RWPE1 (cell line): ENCODE data around the gene TXNDC5.

Experiments
- CTCF ChIA-PET: fragments of 350-600 bp; sonication (Branson Sonifier 250); formaldehyde crosslinking; extraction: SDS; loops from one replicate; lab custom pipeline; 2021; lab: Yijun Ruan, JAX
- POLR2A ChIA-PET: fragments of 400-600 bp; formaldehyde crosslinking; extraction: SDS; loops from one replicate; lab custom pipeline; 2020; ENCODE audit warnings: antibody characterized with exemption; ENCODE audit not compliant: low non-redundant PET; lab: Yijun Ruan, JAX
- DNase-seq: peaks from one replicate; pipeline ENCODE4 v3.0.0; 2012; ENCODE audit warnings: low spot score
- H3K27ac ChIP-seq: fragments of 450-650 bp; 2 replicates; pipeline ENCODE4 v1.5.1; 2017
- TF ChIP-seq, protein P1 (sequence below): fragments of 450-650 bp; conservative IDR thresholded peaks from 2 replicates; pipeline ENCODE4 v1.5.1; 2017; ENCODE audit warnings: low read depth, mild to moderate bottlenecking

The TXNDC5 gene

DNA sequence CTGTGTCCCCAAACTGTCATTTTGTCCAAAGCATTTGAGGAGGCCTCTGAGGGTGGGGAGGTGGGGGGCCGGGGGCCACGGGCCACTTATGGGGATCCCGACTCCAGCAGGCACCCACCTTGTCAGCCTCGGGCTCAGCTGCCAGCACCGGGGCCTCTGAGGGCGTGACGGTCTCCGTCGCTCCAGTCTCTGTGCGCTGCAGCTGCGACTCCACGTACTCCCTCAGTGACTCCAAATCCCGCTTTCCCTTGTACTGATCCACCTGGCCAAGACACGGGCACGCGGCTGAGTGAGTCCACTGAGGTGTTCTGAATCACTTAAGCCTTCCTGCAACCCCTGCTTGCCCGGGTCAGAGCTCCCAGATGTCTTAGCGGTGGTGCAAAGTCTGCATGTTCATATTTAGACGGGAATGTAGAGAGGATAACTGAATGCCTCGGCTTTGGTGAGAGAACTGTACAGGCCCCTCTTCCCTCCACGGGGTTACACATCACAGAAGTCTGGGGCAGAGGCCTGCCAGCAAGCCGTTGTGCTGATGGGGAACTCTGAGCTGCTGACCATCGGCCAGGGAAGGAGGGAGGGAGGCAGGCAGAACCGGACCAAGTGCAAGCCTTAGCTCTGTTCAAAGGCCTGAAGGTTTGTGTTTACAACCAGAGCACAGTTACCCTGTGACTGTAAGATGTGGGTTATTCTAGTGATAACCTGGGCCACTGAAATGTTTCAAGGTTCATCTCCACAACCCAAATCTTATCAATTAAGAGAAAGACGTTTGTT lies 21.8 kb downstream of the TXNDC5 start:
- ChIA-PET POLR2A (no interaction called here), CTCF (no interaction called here)
- TF ChIP-seq, protein P1, sequence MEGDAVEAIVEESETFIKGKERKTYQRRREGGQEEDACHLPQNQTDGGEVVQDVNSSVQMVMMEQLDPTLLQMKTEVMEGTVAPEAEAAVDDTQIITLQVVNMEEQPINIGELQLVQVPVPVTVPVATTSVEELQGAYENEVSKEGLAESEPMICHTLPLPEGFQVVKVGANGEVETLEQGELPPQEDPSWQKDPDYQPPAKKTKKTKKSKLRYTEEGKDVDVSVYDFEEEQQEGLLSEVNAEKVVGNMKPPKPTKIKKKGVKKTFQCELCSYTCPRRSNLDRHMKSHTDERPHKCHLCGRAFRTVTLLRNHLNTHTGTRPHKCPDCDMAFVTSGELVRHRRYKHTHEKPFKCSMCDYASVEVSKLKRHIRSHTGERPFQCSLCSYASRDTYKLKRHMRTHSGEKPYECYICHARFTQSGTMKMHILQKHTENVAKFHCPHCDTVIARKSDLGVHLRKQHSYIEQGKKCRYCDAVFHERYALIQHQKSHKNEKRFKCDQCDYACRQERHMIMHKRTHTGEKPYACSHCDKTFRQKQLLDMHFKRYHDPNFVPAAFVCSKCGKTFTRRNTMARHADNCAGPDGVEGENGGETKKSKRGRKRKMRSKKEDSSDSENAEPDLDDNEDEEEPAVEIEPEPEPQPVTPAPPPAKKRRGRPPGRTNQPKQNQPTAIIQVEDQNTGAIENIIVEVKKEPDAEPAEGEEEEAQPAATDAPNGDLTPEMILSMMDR = no peak
- no peak overlapping the region for H3K27ac ChIP-seq
- no peak for DNase-seq

DNA sequence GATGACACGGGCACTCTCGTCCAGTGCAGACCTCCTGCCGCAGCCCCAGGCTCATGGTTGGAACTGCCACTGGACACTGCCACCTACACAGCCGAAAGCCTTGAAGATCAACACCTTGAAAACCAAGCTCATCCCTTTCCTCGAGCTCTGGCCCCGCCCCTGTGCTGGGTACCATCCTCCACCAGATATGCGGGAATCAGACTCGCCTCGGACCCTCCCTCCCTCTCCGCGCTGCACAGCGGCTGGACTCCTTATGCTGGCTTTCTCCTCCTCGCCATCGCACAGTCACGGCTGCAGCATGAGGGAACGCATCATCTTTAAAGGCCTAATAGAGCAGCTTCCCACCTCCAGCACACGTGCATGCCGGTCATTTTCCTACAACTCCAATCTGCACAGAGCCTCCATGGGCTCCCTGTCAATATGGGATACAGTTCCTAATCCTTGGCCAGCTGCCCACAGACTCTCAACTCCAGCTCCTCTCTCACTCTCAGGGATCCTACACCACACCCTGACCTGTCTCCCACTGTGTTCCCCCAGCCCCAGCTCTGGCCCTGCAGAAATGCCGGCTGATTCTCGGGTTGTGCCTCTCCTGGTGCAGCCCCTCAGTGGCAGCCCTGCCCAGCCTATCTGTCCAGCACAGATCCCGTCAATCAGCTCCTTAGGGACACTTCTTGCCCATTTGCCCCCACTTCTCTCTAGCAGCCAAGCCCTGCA lies 23.2 kb downstream of the TXNDC5 start:
- POLR2A ChIA-PET = no interaction called here
- no peak overlapping the region for H3K27ac ChIP-seq
- no peak for DNase-seq
- TF ChIP-seq, protein P1 = no peak
- CTCF ChIA-PET = interaction anchor here (0.5 to 0.6 kb wide), 2 partner anchors 164 to 177 kb away, joined by 3 read pairs; no protein-coding TSS in a partner anchor

DNA sequence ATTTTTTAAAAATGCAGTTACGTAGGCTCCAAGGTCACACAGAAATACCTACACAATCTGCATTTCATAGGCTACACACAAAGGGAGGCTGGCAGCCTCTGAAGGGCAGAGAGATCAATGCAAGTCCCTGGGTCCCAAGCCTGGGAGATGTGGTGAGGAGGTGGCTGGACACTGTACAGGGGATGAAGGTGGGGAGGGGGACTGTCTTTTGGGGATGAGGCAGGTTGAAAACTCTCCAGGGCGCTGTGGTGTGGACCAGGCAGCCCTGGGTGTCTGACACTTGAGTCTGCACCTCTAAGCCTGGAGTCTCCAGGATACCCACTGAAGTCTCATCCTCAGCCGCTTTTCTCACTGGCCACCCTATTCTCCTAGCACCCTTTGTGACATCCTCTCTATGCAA lies 24.5 kb downstream of the TXNDC5 start:
- ChIA-PET CTCF (no interaction called here), POLR2A (no interaction called here)
- no peak overlapping the region for H3K27ac ChIP-seq
- DNase-seq = no peak
- TF ChIP-seq, protein P1 = no peak

DNA sequence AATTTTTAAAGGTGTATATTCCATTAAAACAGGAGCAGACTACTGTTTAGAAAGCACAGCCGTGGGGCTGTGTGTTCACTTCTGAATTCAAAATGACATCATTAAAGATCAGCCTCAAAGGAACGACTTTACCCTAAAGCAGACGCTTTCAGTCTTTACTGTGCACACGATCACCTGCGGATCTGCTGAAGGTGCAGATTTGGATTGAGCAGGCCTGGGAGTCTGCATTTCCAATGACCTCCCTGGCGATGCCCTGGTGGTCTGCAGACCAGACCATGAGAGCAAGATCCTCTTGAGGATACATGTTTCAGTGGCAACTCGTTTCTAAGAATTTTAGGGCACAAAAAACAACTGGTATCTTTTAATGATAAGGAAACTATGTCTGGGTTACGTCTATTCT lies 27.2 kb downstream of the TXNDC5 start:
- ChIA-PET CTCF (no interaction called here), POLR2A (no interaction called here)
- no peak for DNase-seq
- TF ChIP-seq, protein P1 = no peak
- no peak overlapping the region for H3K27ac ChIP-seq

DNA sequence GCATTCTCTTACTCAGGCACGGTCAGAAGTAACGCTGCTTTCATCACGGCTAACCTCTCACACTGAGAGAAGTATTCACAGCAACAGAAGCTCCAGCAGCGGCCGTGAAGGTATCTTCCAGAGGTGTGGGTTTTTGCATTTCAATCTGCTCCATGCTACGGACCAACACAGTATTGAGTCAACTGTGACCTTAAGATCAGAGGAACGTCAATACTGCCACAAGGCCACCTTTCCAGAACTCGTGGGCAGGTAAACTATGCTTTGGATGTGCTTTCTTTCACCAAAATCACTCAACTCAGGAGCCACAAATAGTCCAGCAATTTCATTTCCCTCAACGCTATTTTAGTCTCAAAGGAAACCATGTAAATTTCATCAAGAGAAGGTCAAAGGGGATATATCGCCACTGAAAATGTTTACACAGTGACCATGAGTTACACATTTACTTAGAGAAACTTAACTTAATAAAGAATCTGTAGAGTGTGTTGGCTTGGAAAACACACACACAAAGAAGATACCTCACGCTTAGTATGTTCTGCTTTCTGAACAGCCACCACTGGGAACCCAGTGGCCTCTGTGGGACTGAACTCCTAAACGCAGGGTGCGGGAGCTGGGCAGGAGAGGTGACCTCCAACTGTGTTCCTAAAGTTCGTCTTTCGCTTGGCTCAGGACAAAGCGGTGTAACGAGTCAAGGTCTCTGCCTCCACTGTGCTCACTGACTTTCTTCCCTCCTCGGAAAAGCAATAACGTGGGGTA lies 27.9 kb downstream of the TXNDC5 start:
- H3K27ac ChIP-seq = no peak overlapping the region
- TF ChIP-seq, protein P1 = no peak
- DNase-seq = no peak
- ChIA-PET CTCF (no interaction called here), POLR2A (no interaction called here)
